Caco-2 (cell line): ENCODE data around the gene COQ9. TPM values are rescaled to one million over a fixed set of nuclear protein-coding genes. Genes with fewer than 3 reads are reported as not detected.

Experiments
- BruUV-seq: library from RNA; stranded (reverse); fragments of 400-500 nt; replicated peaks from 2 replicates; lab custom pipeline; 2021; lab: Mats Ljungman, UMichigan
- CTCF ChIA-PET: fragments of 300-600 bp; sonication (Branson Sonifier 250); formaldehyde crosslinking; loops from one replicate; lab custom pipeline; 2022; ENCODE audit warnings: antibody characterized with exemption; lab: Charles Lee
- POLR2A ChIA-PET: fragments of 300-600 bp; sonication (Branson Sonifier 250); formaldehyde crosslinking; loops from one replicate; lab custom pipeline; 2022; ENCODE audit warnings: antibody characterized with exemption; lab: Charles Lee
- DNase-seq, 2 experiments: peaks; one replicate each; pipeline versions ENCODE4 v3.0.0 to v3.0.0-alpha.2; 2020 to 2022
- H3K27me3 ChIP-seq: replicated peaks from 2 replicates; pipeline ENCODE4 v1.6.0; 2011; ENCODE audit warnings: low read length; ENCODE audit not compliant: control insufficient read depth, insufficient read depth
- H3K36me3 ChIP-seq: 2 replicates; pipeline ENCODE4 v1.5.1; 2011; ENCODE audit warnings: low read length; ENCODE audit not compliant: control insufficient read depth, insufficient read depth
- H3K4me1 ChIP-seq: fragments of 250-450 bp; sonication (Bioruptor Pico); 2 replicates; pipeline ENCODE4 v1.5.1; 2020; ENCODE audit warnings: mild to moderate bottlenecking
- H3K4me3 ChIP-seq: 2 replicates; pipeline ENCODE4 v1.5.1; 2011; ENCODE audit warnings: low read depth, mild to moderate bottlenecking, control low read depth, low read length
- H3K9me3 ChIP-seq: fragments of 250-450 bp; sonication (Bioruptor Pico); 2 replicates; pipeline ENCODE4 v1.5.1; 2020; ENCODE audit warnings: mild to moderate bottlenecking, moderate library complexity
- H3K27ac Mint-ChIP-seq: one replicate; pipeline ENCODE4 v1.8.0; 2022; ENCODE audit warnings: mixed read lengths; ENCODE audit not compliant: unreplicated experiment
- H3K27me3 Mint-ChIP-seq: one replicate; pipeline ENCODE4 v1.8.0; 2022; ENCODE audit warnings: mixed read lengths; ENCODE audit not compliant: insufficient read depth, unreplicated experiment
- H3K36me3 Mint-ChIP-seq: one replicate; pipeline ENCODE4 v1.8.0; 2022; ENCODE audit warnings: mild to moderate bottlenecking, mixed read lengths; ENCODE audit not compliant: insufficient read depth, unreplicated experiment
- H3K4me1 Mint-ChIP-seq: one replicate; pipeline ENCODE4 v1.8.0; 2022; ENCODE audit warnings: low read depth, mixed read lengths; ENCODE audit not compliant: unreplicated experiment
- H3K4me3 Mint-ChIP-seq: one replicate; pipeline ENCODE4 v1.8.0; 2022; ENCODE audit warnings: mild to moderate bottlenecking, moderate library complexity, mixed read lengths; ENCODE audit not compliant: unreplicated experiment
- H3K9me3 Mint-ChIP-seq: one replicate; pipeline ENCODE4 v1.8.0; 2022; ENCODE audit warnings: mixed read lengths; ENCODE audit not compliant: unreplicated experiment
- intact Hi-C: fragments of 100-400 bp; cut with micrococcal nuclease; formaldehyde crosslinking; loops from one replicate; pipeline ENCODE4 v1.10.0; 2022; ENCODE audit not compliant: unreplicated experiment
- total RNA-seq: library from RNA; stranded (reverse); gene quantifications from 2 replicates; pipeline ENCODE4 v1.2.3, GENCODE V29; 2022
- TF ChIP-seq, protein P1 (sequence below), 2 experiments: fragments of 200-600 bp in 1 of 2; IDR thresholded peaks; 1 replicate in 1 of 2; 2 replicates in 1 of 2; pipeline versions ENCODE4 v1.5.1 to v1.8.0; 2011 to 2022; ENCODE audit warnings: antibody characterized with exemption in 1 of 2, control low read depth in 1 of 2, inconsistent platforms in 1 of 2, low read depth in 1 of 2, low read length in 1 of 2, mild to moderate bottlenecking in 1 of 2, moderate library complexity in 1 of 2; ENCODE audit not compliant: insufficient read depth in 1 of 2, severe bottlenecking in 1 of 2, unreplicated experiment in 1 of 2

The COQ9 gene
- total RNA-seq, 1 experiment from 2014 or later: 50.9 TPM

DNA sequence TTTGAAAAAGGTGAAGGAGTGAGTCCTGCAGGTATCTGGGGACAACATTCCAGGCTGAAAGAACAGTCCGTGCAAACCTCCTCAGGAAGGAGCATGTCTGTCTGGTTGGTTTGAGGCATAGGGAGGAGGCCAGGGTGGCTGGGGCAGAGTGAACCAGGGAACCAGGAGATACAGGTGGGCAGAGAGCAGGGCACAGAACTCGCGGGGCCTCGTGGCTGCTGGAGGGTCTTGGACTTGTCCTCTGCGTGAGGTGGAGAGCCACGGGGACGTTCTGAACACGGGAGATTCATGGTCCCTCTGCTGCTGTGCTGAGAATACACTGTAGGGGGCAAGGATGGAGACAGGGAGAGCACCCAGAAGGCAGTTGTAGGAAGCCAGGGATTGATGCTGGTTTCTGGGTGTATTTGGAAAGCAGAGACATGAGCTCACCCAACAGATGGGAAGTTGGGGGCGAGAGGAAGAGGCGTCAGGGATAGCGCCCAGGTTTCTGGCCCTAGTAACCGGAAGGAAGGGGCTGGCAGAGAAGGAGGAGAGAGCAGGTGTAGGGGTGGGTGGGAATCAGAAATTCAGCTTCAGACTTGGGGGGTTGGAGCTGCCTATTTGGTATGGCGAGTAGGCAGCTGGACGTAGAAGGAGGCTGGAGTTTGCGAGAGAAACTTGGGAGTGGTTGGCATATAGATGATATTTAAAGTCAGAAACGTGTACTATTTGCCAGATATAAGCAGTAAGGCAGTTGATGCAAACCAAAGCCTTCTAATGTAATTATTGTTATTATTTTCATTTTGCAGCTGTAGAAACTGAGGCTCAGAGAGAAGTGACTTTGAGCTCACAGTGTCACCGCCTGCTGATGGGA, 43.1 kb upstream of the COQ9 start, which contains the start of gene CCL17:
Gene CCL17 (plus strand): TSS at position 803 of the 853 bp plus-strand sequence. CDS start 9,166 bp downstream, outside the sequence.
- BruUV-seq: no TSS peak
- POLR2A ChIA-PET: no interaction called here

DNA sequence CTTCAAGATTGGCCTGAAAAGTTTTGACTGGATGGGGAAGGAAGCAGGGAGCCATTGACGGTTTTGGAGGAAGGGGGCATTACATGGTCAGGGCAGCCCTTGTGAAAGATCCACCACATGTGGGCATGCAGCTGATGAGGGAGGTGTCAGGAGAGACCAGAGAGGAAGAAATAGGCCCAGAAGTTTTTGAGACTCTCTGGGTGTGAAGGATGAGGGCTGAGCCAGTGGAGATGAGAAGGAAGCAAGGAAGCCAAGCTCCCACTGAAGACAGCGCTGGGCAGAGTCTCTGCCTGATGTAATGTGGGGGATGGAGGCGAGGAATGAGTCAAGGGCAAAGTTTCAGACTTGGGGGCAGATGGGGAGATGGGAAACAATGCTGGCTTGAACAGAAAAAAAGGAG, 42.2 kb upstream of the COQ9 start:
- Histone ChIP-seq H3K9me3 (no peaks in the 10 kb centered on the region), H3K4me3 (no peak overlapping the region), H3K36me3 (no peaks in the 10 kb centered on the region), H3K27me3 (no peaks in the 10 kb centered on the region), H3K4me1 (no peaks in the 10 kb centered on the region)
- CTCF ChIA-PET: interaction anchor here (1.1 kb wide), 1 partner anchor 122 kb away, joined by 3 read pairs; no protein-coding TSS in a partner anchor
- BruUV-seq: no TSS peak
- H3K9me3 Mint-ChIP-seq: no peaks in the 10 kb centered on the region
- H3K4me1 Mint-ChIP-seq: peaks cover 9% of the 10 kb centered on the region
- DNase-seq: no peak
- H3K36me3 Mint-ChIP-seq: no peaks in the 10 kb centered on the region
- no peaks in the 10 kb centered on the region for H3K27me3 Mint-ChIP-seq
- POLR2A ChIA-PET: no interaction called here
- TF ChIP-seq, protein P1, sequence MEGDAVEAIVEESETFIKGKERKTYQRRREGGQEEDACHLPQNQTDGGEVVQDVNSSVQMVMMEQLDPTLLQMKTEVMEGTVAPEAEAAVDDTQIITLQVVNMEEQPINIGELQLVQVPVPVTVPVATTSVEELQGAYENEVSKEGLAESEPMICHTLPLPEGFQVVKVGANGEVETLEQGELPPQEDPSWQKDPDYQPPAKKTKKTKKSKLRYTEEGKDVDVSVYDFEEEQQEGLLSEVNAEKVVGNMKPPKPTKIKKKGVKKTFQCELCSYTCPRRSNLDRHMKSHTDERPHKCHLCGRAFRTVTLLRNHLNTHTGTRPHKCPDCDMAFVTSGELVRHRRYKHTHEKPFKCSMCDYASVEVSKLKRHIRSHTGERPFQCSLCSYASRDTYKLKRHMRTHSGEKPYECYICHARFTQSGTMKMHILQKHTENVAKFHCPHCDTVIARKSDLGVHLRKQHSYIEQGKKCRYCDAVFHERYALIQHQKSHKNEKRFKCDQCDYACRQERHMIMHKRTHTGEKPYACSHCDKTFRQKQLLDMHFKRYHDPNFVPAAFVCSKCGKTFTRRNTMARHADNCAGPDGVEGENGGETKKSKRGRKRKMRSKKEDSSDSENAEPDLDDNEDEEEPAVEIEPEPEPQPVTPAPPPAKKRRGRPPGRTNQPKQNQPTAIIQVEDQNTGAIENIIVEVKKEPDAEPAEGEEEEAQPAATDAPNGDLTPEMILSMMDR (IDR thresholded peaks at IDR 0.05; ENCODE audit: insufficient read depth in 1 of 2, low read depth in 1 of 2, low read length in 1 of 2, severe bottlenecking in 1 of 2, unreplicated experiment in 1 of 2): no peak
- no peak overlapping the region for H3K27ac Mint-ChIP-seq
- no peak overlapping the region for H3K4me3 Mint-ChIP-seq
- intact Hi-C loops: no loop called here

More for the DNA sequence above, 43.1 kb upstream of the COQ9 start, which contains the start of gene CCL17:
- no peak within 1 kb of the TSS for H3K4me3 ChIP-seq
- no peaks in the 10 kb centered on the region for H3K27me3 Mint-ChIP-seq
- no peaks in the 10 kb centered on the region for H3K9me3 ChIP-seq
- H3K9me3 Mint-ChIP-seq: no peaks in the 10 kb centered on the region
- CTCF ChIA-PET: interaction anchor here (0.8 to 1.1 kb wide), 2 partner anchors 12 to 123 kb away, joined by 3 to 5 read pairs; no protein-coding TSS in a partner anchor
- TF ChIP-seq, protein P1 (IDR thresholded peaks at IDR 0.05; ENCODE audit: insufficient read depth in 1 of 2, low read depth in 1 of 2, low read length in 1 of 2, severe bottlenecking in 1 of 2, unreplicated experiment in 1 of 2): no peak
- no peaks in the 10 kb centered on the region for H3K36me3 Mint-ChIP-seq
- H3K4me3 Mint-ChIP-seq: no peak within 1 kb of the TSS
- no peak for DNase-seq
- intact Hi-C loops: no loop called here
- no peak within 1 kb of the TSS for H3K27ac Mint-ChIP-seq
- peaks cover 9% of the 10 kb centered on the region for H3K4me1 Mint-ChIP-seq
- H3K27me3 ChIP-seq: no peaks in the 10 kb centered on the region
- H3K4me1 ChIP-seq: no peaks in the 10 kb centered on the region
- H3K36me3 ChIP-seq: no peaks in the 10 kb centered on the region

DNA sequence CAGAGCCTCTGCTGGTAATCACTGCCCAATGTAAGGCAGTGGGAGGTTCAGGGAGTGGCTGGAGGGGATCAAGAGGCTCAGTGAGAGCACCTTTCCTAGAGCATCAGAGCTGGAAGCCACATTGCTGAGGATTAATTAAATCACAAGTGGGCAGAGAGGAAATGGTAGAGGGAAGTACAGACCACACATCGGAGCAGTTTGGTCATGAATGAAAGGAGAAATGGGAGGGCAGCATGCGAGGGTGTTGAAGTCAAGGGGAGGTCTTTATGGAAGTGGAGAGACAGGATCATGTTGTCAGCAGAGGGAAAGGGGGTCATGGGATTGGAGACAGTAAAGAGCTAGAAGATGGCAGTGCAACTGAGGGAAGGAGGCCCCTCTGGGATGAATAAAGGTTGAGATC, 40.4 kb upstream of the COQ9 start:
- no peaks in the 10 kb centered on the region for H3K9me3 ChIP-seq
- H3K36me3 ChIP-seq: no peaks in the 10 kb centered on the region
- POLR2A ChIA-PET: no interaction called here
- no peak overlapping the region for H3K4me3 ChIP-seq
- peaks cover 9% of the 10 kb centered on the region for H3K4me1 Mint-ChIP-seq
- H3K27me3 Mint-ChIP-seq: no peaks in the 10 kb centered on the region
- no peak overlapping the region for H3K4me3 Mint-ChIP-seq
- CTCF ChIA-PET: interaction anchor here (0.7 to 2.0 kb wide), 2 partner anchors 16 to 24 kb away, joined by 4 read pairs; no protein-coding TSS in a partner anchor
- TF ChIP-seq, protein P1 (IDR thresholded peaks at IDR 0.05; ENCODE audit: insufficient read depth in 1 of 2, low read depth in 1 of 2, low read length in 1 of 2, severe bottlenecking in 1 of 2, unreplicated experiment in 1 of 2): no peak
- no peaks in the 10 kb centered on the region for H3K27me3 ChIP-seq
- DNase-seq: no peak
- H3K36me3 Mint-ChIP-seq: no peaks in the 10 kb centered on the region
- BruUV-seq: no TSS peak
- no peak overlapping the region for H3K27ac Mint-ChIP-seq
- intact Hi-C loops: no loop called here
- peaks cover 10% of the 10 kb centered on the region; the same call in 1 of the 2 replicates for H3K4me1 ChIP-seq
- no peaks in the 10 kb centered on the region for H3K9me3 Mint-ChIP-seq
